T-helper 2 cell treated with Interferon-gamma antibody and Interleukin-4, amounts not matched to agents 5 μg/mL and 100 μg/mL, for 36 hours (primary cell): ENCODE results near the gene D2HGDH.
A peak's percentile ranks its signal among the peaks of the same experiment; 100 is the strongest.
"Not testable (repeated sequence)": the region's sequence is repeated elsewhere in the genome, so short reads cannot be mapped to it uniquely, and the experiment has no call there.

Experiments used
- DNase-seq: peaks from one replicate; pipeline ENCODE4 v3.0.0; 2021; ENCODE audit warnings: low spot score
- H3K27ac Mint-ChIP-seq: one replicate; pipeline ENCODE4 v1.8.0; 2021; ENCODE audit warnings: mild to moderate bottlenecking, mixed read lengths
- H3K27me3 Mint-ChIP-seq: one replicate; pipeline ENCODE4 v1.8.0; 2021; ENCODE audit warnings: low read depth, mixed read lengths
- H3K36me3 Mint-ChIP-seq: one replicate; pipeline ENCODE4 v1.8.0; 2021; ENCODE audit warnings: low read depth, mixed read lengths
- H3K4me1 Mint-ChIP-seq: one replicate; pipeline ENCODE4 v1.8.0; 2021; ENCODE audit warnings: low read depth, mixed read lengths
- H3K4me3 Mint-ChIP-seq: one replicate; pipeline ENCODE4 v1.8.0; 2022; ENCODE audit warnings: mild to moderate bottlenecking, moderate library complexity, mixed read lengths
- H3K9me3 Mint-ChIP-seq: one replicate; pipeline ENCODE4 v1.8.0; 2021; ENCODE audit warnings: mixed read lengths

D2HGDH gene

DNA sequence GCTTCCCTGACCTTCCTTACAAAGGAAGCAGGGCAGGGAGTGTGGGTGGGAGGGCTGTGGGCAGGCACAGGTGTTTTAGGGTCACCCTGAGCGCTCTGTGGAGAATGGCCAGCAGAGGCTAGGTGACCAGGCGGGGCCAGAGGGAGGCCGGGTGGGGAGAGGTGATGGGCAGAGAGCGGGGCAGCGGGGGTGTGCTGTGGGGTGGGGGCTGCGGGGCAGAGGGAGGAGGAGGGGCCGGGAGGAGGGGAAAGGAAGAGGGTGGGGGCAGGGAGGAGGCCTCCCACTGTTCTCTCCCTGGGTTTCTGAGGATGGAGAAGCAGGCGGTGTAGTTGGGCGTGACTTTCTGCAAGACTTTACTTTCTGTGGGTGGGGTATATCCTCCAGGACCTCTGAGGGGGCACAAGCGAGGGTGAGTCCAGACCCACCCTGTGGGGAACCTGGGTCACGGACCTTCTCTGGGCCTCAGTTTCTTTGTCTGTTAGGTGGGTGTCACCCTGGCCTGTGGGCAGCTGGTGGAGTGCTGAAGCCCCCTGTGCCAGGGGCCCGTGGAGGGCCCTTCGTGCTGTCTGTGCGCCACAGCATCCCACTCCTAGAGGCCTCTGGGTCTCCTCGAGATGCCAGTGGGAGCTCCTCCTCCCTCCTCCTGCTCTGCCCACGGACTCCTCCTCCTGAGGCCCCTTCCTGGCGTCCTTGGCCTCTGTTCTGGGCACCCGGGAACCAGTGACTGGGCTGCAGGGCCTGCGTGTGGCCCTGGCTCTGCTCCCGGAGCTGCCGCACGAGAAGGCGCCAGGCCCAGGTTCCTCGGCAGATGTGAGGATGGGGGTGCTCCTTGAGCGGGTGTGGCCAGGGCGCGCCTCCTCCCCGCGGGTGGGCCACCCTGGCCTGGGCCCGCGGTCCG, 68.2 kb downstream of the D2HGDH start:
- no peak overlapping the region for H3K4me3 Mint-ChIP-seq
- H3K27ac Mint-ChIP-seq: no peak overlapping the region
- peaks cover 5% of the 10 kb centered on the region for H3K4me1 Mint-ChIP-seq
- H3K27me3 Mint-ChIP-seq: no peaks in the 10 kb centered on the region
- H3K36me3 Mint-ChIP-seq: no peaks in the 10 kb centered on the region
- H3K9me3 Mint-ChIP-seq: no peaks in the 10 kb centered on the region
- DNase-seq: no peak

DNA sequence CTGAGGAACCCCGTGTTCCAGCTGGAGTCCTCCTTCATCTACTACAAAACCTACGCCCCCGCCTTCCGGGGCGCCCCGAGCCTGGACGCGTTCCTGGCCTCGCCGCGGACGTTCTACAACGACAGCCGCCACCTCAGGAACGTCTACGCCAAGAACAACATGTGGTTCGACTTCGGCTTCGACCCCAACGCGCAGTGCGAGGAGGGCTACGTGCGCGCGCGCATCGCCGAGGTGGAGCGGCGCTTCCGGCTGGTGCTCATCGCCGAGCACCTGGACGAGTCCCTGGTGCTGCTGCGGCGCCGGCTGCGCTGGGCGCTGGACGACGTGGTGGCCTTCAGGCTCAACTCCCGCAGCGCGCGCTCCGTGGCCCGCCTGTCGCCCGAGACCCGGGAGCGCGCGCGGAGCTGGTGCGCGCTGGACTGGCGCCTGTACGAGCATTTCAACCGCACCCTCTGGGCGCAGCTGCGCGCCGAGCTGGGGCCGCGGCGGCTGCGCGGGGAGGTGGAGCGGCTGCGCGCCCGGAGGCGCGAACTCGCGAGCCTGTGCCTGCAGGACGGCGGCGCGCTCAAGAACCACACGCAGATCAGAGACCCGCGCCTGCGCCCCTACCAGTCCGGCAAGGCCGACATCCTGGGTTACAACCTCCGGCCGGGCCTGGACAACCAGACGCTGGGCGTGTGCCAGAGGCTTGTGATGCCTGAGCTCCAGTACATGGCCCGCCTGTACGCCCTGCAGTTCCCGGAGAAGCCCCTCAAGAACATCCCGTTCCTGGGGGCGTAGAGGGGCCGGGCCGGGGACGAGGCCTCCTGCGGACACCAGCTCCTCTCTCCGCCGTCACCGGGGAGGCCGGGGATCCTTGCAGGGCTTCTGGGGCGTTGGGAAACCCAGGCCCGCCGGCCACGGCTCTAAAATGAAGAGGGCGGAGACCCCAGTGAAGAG, 69.2 kb downstream of the D2HGDH start:
- Mint-ChIP-seq H3K27ac (peak overlapping the region; percentile 55), H3K9me3 (no peaks in the 10 kb centered on the region), H3K36me3 (no peaks in the 10 kb centered on the region), H3K27me3 (no peaks in the 10 kb centered on the region), H3K4me1 (peaks cover 5% of the 10 kb centered on the region), H3K4me3 (peak overlapping the region; percentile 72)
- peak; percentile 42 for DNase-seq

DNA sequence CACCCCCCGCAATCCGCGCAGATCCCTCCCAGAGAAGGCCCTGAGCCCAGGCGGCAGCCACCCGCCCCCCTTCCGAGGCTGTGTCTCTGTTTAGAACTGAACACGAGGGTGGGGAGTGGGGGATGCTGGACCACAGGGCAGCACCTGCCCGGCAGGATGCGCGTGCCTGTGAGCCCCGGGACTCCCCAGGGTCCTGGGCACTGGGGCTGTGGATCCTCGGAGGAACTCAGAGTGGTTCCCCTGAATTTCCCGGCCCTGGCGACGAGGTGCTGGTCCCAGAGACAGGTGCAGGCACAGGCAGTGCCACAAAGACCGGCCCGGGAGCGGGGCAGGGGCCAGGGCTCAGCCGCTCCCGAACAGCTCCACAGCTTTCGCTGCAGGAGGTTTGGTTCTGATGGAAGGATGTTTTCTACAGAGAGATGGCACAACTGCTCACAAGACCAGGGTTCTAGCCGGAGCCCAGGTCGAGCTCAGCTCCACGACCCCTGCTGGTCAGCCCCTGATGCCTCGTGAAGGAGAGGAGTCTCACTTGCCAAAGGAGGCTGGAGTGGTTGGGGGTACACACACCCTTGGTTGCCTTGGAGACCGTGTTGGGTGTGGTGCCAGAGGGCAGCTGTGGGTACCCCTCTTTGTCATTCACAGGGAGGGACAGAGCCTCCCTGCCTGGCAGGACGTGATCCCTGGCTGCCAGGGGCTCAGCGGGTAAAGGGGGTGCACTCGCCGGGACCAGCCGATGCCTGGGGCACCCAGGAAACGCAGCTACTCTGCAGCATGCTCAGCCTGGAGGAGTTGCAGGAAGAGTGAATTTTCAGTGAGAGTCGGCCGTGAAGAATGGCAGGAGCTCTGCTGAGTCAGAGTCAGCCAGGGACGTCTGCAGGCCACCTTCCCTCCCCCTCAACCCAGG, 70.1 kb downstream of the D2HGDH start:
- Mint-ChIP-seq H3K36me3 (no peaks in the 10 kb centered on the region), H3K4me3 (peak overlapping the region; percentile 64), H3K4me1 (peaks cover 5% of the 10 kb centered on the region), H3K27ac (no peak overlapping the region), H3K9me3 (no peaks in the 10 kb centered on the region), H3K27me3 (no peaks in the 10 kb centered on the region)
- DNase-seq: no peak

DNA sequence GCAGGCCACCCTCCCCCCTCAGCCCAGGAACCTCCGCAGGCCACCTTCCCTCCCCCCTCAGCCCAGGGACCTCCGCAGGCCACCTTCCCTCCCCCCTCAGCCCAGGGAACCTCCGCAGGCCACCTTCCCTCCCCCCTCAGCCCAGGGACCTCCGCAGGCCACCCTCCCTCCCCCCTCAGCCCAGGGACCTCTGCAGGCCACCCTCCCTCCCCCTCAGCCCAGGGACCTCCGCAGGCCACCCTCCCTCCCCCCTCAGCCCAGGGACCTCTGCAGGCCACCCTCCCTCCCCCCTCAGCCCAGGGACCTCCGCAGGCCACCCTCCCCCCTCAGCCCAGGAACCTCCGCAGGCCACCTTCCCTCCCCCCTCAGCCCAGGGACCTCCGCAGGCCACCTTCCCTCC, 71.8 kb downstream of the D2HGDH start:
- not testable (repeated sequence) for H3K27me3 Mint-ChIP-seq

DNA sequence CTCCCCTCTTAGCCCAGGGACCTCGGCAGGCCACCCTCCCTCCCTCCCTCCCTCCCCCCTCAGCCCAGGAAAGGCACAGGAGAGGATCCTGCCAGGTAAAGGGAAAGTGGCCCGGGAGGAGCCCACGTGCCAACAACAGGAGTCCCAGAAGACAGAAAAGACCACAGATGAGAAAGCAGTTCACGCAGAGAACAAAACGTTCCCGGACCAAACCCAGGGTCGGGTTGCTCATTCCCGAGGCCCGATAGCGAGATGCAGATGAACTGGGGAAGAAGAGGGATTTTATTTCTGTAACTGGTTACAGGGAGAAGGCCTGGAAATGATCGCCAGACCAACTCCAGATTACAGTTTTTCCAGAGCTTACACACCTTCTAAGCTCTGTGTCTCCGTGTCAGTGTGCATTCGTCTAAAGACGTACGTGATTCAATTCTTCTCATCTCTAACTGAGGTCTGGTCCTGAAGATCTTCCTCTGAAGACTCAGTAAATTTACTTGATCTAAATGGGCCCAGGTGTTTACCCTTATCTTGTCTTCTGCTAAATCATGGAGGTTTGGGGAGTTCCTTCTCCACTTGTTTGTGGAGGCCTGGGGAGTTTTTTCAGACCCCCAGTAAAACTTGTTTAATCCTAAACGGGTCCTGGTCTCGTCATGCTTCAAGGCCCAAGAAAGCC, 73.8 kb downstream of the D2HGDH start:
- H3K9me3 Mint-ChIP-seq: no peaks in the 10 kb centered on the region
- no peaks in the 10 kb centered on the region for H3K27me3 Mint-ChIP-seq
- H3K27ac Mint-ChIP-seq: no peak overlapping the region
- peaks cover 5% of the 10 kb centered on the region for H3K4me1 Mint-ChIP-seq
- no peak for DNase-seq
- H3K4me3 Mint-ChIP-seq: no peak overlapping the region
- no peaks in the 10 kb centered on the region for H3K36me3 Mint-ChIP-seq

More for the DNA sequence above, 71.8 kb downstream of the D2HGDH start:
- H3K36me3 Mint-ChIP-seq, H3K4me3 Mint-ChIP-seq, H3K4me1 Mint-ChIP-seq, H3K27ac Mint-ChIP-seq, H3K9me3 Mint-ChIP-seq, DNase-seq: not testable (repeated sequence)

DNA sequence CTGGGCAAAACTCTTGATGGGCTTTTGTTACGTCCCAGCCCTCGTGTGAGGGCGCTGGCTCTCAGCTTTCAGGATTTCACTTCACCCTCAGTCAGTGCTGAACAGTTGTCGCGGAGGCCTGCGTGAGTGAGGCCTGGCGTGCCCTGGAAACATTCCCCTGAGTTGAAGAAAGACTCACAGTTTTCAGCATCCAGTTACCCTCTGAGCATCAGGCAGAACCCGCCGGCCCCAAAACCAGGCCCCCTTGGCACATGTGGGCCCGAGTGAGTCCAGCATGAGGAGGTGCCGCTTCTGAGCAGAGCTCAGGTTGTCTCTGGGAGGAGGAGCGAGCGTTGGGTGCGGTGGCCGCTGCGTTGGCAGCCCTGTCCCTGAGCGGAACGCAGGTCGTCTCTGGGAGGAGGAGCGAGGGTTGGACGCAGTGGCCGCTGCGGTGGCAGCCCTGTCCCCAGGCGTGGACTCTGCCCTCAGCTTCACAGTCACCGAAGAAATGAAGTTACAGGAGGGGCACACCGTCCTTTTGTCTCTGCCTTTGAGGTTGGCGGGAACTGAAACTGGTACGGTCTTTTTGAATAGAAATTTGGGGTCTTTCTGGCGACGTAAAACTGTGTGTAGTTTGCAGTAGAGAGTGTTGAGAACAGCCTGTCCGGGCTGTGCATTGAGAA, 74.4 kb downstream of the D2HGDH start, which contains the start of gene NEU4:
Gene NEU4, plus strand, starts transcription at position 473 of the 662 bp plus-strand sequence. CDS start 5,292 bp downstream, outside the sequence.
- H3K9me3 Mint-ChIP-seq: no peaks in the 10 kb centered on the region
- no peak within 1 kb of the TSS for H3K4me3 Mint-ChIP-seq
- no peak within 1 kb of the TSS for H3K27ac Mint-ChIP-seq
- peaks cover 5% of the 10 kb centered on the region for H3K4me1 Mint-ChIP-seq
- DNase-seq: no peak
- H3K36me3 Mint-ChIP-seq: no peaks in the 10 kb centered on the region
- no peaks in the 10 kb centered on the region for H3K27me3 Mint-ChIP-seq

DNA sequence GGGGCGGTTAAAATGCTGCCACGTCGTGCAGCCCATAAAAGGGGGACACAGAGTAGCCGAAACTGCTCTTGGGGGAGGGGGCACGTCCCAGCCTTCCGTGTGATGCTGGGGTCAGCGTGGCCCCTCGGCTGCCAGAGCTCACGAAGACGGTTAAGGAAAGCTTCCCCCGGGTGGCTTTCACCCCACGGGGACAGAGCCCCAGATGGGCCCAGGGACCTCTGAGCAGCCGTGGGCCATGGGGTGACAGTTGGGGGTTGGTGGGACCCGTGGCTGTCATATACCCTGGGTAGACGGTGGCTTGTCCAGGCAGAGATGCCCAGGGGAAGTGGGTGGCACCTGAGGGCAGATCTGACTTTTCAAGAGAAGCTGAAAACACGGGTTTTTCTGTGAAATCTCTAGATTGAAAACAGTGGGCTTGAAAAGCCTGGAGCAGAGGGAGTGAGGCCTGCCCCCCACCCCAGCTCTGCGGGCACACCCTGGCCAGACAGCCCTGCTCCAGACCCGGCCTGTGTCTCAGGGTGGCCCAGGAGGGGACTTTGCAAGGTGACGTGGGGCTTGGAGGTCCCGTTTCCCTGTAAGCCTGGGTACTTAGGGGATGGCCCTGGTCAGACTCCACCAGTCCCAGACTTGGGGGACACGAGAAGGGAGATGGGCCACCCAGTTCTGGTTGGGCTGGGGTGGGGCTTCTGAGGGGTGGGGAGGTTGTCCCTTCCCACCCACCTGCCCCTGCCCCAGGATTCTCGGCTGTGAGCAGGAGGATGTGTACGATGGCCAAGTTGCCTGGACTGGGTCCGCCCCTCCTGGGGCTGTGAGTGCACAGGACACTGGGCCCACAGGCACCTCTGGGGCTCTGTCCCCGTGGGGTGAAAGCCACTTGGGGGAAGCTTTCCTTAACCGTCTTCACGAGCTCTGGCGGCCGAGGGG, 75.2 kb downstream of the D2HGDH start:
- H3K36me3 Mint-ChIP-seq: no peaks in the 10 kb centered on the region
- no peak overlapping the region for H3K27ac Mint-ChIP-seq
- no peak for DNase-seq
- H3K27me3 Mint-ChIP-seq: no peaks in the 10 kb centered on the region
- H3K4me1 Mint-ChIP-seq: peaks cover 4% of the 10 kb centered on the region
- no peak overlapping the region for H3K4me3 Mint-ChIP-seq
- H3K9me3 Mint-ChIP-seq: no peaks in the 10 kb centered on the region

DNA sequence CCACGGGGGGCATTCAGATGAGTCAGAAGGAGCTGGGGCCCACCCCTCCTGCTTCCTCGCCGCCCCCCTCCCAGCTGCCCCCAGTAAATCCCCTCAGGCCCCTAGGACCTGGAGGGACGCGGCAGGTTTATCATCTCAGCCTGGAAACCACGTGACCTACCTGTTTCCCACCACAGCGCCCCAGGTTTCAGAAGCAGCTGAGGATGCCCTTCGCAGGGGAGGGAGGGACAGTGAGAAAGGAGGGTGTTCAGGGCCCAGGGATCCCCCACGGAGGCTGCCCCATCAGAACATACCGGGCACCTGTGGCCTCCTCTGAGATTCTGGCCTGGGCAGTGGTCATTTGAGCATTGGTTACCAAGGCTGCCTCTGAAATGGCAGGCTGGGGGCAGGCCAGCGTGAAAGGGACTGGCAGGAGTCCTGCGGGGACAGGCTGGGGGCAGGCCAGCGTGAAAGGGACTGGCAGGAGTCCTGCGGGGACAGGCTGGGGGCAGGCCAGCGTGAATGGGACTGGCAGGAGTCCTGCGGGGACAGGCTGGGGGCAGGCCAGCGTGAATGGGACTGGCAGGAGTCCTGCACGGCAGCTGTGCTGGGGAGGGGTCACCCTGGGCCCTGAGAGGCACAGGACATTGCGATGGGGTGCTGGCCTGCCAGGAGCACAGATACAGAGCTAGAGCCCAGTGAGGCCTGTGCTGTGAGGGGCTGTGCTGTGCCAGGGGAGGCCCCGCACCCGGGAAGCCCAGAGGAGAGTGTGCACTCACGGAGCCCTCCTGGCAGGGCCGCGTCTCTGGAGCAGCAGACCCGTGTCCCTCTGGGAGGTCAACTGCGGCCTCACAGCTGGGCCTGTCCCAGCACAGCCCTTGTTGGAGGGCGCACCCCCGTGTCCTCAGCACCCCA, 76.1 kb downstream of the D2HGDH start:
- Mint-ChIP-seq H3K27me3 (no peaks in the 10 kb centered on the region), H3K36me3 (no peaks in the 10 kb centered on the region), H3K4me3 (no peak overlapping the region), H3K27ac (no peak overlapping the region), H3K4me1 (no peaks in the 10 kb centered on the region), H3K9me3 (no peaks in the 10 kb centered on the region)
- DNase-seq: no peak

DNA sequence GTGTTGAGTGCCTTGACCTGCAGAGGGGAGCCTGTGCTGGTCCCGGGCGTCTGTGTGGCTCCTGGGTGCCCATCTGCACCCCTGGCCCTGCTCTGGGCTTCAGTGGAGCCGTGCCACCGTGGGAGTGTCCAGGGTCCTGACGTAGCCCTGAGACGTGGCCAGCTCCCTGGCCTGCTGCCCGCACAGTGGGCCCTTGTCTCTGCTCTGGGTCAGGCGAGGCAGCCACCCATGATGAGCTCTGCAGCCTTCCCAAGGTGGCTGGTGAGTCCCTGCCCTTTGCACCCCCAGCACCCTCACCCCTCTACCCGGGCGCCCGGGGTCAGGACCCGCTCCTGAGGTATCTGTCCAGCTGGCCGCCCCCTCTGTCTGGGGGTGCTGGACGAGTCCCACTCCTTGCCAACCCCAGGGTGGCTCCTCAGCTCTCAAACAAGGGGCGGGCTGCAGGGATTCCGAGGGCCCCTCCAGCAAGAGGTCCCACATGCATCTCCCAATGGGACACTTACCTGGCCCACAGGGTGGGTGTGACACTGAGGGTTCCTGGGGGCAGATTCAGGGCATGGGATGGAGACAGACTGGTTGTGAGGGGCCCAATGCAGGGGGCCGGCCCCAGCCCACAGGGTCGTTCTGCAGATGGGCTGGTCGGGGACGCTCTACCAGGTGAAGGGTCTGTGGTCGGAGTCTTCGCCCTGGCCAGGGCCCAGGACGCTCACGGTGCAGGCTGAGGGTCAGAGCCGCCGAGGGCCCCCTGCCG, 76.9 kb downstream of the D2HGDH start:
- H3K4me3 Mint-ChIP-seq: no peak overlapping the region
- no peaks in the 10 kb centered on the region for H3K9me3 Mint-ChIP-seq
- H3K36me3 Mint-ChIP-seq: no peaks in the 10 kb centered on the region
- no peaks in the 10 kb centered on the region for H3K27me3 Mint-ChIP-seq
- H3K27ac Mint-ChIP-seq: no peak overlapping the region
- DNase-seq: no peak
- H3K4me1 Mint-ChIP-seq: no peaks in the 10 kb centered on the region

DNA sequence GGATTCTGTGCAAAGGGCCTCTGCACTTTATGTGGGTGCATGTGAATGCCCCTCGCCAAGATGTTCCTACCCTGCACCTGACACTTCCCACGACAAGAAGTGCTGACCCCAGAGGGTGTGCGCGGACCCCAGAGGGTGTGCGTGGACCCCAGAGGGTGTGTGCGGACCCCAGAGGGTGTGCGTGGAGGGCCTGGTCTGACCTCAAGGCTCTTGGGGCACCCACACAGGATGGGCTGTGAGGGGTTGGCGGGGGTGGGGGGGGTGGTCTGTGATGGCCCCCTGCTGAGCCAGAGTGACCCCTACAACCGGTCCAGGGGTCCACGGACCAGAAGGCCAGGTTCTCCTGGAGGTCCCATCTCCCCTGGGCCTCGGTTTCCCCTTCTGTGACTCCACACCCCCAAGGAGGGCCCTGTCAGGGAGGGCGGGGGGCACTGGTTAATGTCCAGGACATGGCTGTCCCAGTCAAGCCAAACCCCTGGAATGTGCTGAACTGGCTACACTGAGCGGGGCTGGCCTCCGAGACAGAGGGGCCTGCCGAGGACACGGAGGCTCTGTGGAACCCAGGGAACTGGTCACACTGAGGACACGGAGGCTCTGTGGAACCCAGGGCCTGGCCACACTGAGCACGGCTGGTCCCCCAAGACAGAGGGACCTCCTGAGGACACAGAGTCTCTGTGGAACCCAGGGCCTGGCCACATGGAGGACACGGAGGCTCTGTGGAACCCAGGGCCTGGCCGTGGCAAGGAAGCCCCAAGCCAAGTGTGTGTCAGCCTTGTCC, 77.7 kb downstream of the D2HGDH start:
- no peaks in the 10 kb centered on the region for H3K27me3 Mint-ChIP-seq
- H3K27ac Mint-ChIP-seq: no peak overlapping the region
- H3K4me3 Mint-ChIP-seq: no peak overlapping the region
- H3K4me1 Mint-ChIP-seq: no peaks in the 10 kb centered on the region
- no peak for DNase-seq
- H3K36me3 Mint-ChIP-seq: no peaks in the 10 kb centered on the region
- H3K9me3 Mint-ChIP-seq: no peaks in the 10 kb centered on the region
